ENCODE measurements around the gene IQGAP1. TPM values are rescaled to one million over a fixed set of nuclear protein-coding genes. Genes with fewer than 3 reads are reported as not detected.
"Not testable (repeated sequence)": the region's sequence is repeated elsewhere in the genome, so short reads cannot be mapped to it uniquely, and the experiment has no call there.

The IQGAP1 gene
- total RNA-seq, 1 donor from 2014 or later, result 80.4 TPM

- Mint-ChIP-seq H3K27ac (no peak overlapping the region), H3K4me3 (no peak overlapping the region), H3K4me1 (ENCODE audit: unreplicated experiment) (no peaks in the 10 kb centered on the region), H3K9me3 (no peaks in the 10 kb centered on the region), H3K36me3 (peaks cover 32% of the 10 kb centered on the region), H3K27me3 (no peaks in the 10 kb centered on the region)
- DNase-seq (ENCODE audit: extremely low spot score, unreplicated experiment), result no peak
- TF ChIP-seq CTCF (conservative IDR thresholded peaks at IDR 0.05), result no peak
Measured at GRCh38 chr15:90497912-90498311, 109.9 kb downstream of the IQGAP1 start.

GRCh38 chr15:90500171-90500570 is 112.1 kb downstream of the IQGAP1 start:
- no peak for TF ChIP-seq CTCF (conservative IDR thresholded peaks at IDR 0.05)
- H3K27ac Mint-ChIP-seq, result no peak overlapping the region
- no peak for DNase-seq (ENCODE audit: extremely low spot score, unreplicated experiment)
- H3K4me3 Mint-ChIP-seq, result no peak overlapping the region
- H3K36me3 Mint-ChIP-seq, result peaks cover 19% of the 10 kb centered on the region
- no peaks in the 10 kb centered on the region for H3K9me3 Mint-ChIP-seq
- no peaks in the 10 kb centered on the region for H3K4me1 Mint-ChIP-seq (ENCODE audit: unreplicated experiment)
- no peaks in the 10 kb centered on the region for H3K27me3 Mint-ChIP-seq

- no peak overlapping the region for H3K4me3 Mint-ChIP-seq
- H3K9me3 Mint-ChIP-seq, result no peaks in the 10 kb centered on the region
- DNase-seq (ENCODE audit: extremely low spot score, unreplicated experiment), result no peak
- no peak overlapping the region for H3K27ac Mint-ChIP-seq
- H3K4me1 Mint-ChIP-seq (ENCODE audit: unreplicated experiment), result no peaks in the 10 kb centered on the region
- peaks cover 19% of the 10 kb centered on the region for H3K36me3 Mint-ChIP-seq
- TF ChIP-seq CTCF (conservative IDR thresholded peaks at IDR 0.05), result no peak
- no peaks in the 10 kb centered on the region for H3K27me3 Mint-ChIP-seq
Measured at GRCh38 chr15:90501898-90502297, 113.9 kb downstream of the IQGAP1 start.

- not testable (repeated sequence) for H3K4me1 Mint-ChIP-seq (ENCODE audit: unreplicated experiment); H3K4me3 Mint-ChIP-seq
Measured at GRCh38 chr15:90510781-90511180, 122.7 kb downstream of the IQGAP1 start.

GRCh38 chr15:90511211-90511618 is 123.2 kb downstream of the IQGAP1 start:
- not testable (repeated sequence) for H3K4me3 Mint-ChIP-seq; H3K36me3 Mint-ChIP-seq; H3K9me3 Mint-ChIP-seq; H3K27ac Mint-ChIP-seq; H3K4me1 Mint-ChIP-seq (ENCODE audit: unreplicated experiment); DNase-seq (ENCODE audit: extremely low spot score, unreplicated experiment); H3K27me3 Mint-ChIP-seq

More at GRCh38 chr15:90510781-90511180, 122.7 kb downstream of the IQGAP1 start:
- not testable (repeated sequence) for H3K27ac Mint-ChIP-seq; DNase-seq (ENCODE audit: extremely low spot score, unreplicated experiment); H3K36me3 Mint-ChIP-seq; H3K27me3 Mint-ChIP-seq; H3K9me3 Mint-ChIP-seq

GRCh38 chr15:90512276-90512675 is 124.2 kb downstream of the IQGAP1 start:
- Mint-ChIP-seq H3K27me3 (no peaks in the 10 kb centered on the region), H3K36me3 (no peaks in the 10 kb centered on the region), H3K4me3 (no peak overlapping the region), H3K27ac (no peak overlapping the region), H3K4me1 (ENCODE audit: unreplicated experiment) (no peaks in the 10 kb centered on the region), H3K9me3 (no peaks in the 10 kb centered on the region)
- no peak for DNase-seq (ENCODE audit: extremely low spot score, unreplicated experiment)
- TF ChIP-seq CTCF (conservative IDR thresholded peaks at IDR 0.05), result no peak

GRCh38 chr15:90512981-90513380 is 124.9 kb downstream of the IQGAP1 start:
- H3K36me3 Mint-ChIP-seq, result no peaks in the 10 kb centered on the region
- H3K27me3 Mint-ChIP-seq, result no peaks in the 10 kb centered on the region
- DNase-seq (ENCODE audit: extremely low spot score, unreplicated experiment), result no peak
- no peaks in the 10 kb centered on the region for H3K4me1 Mint-ChIP-seq (ENCODE audit: unreplicated experiment)
- H3K4me3 Mint-ChIP-seq, result no peak overlapping the region
- H3K9me3 Mint-ChIP-seq, result no peaks in the 10 kb centered on the region
- no peak for TF ChIP-seq CTCF (conservative IDR thresholded peaks at IDR 0.05)
- H3K27ac Mint-ChIP-seq, result no peak overlapping the region

All from type B pancreatic cell (in vitro differentiated cells).